Neural cell (in vitro differentiated cells): ENCODE measurements around the gene CTDP1. TPM values are rescaled to one million over a fixed set of nuclear protein-coding genes. Genes with fewer than 3 reads are reported as not detected.

Source experiments
- H2AFZ ChIP-seq: fragments of 200-600, 300-800 bp; sonication (generic), shearing (Covaris generic); 2 replicates; pipeline ENCODE4 v1.6.0; 2014; ENCODE audit warnings: low read depth, mild to moderate bottlenecking, antibody characterized with exemption, low read length, moderate library complexity
- H3F3A ChIP-seq: fragments of 200-600 bp; shearing (Covaris generic); 2 replicates; pipeline ENCODE4 v1.6.1; 2016; ENCODE audit warnings: mild to moderate bottlenecking, moderate library complexity, mixed read lengths, antibody characterized with exemption, low read length; ENCODE audit not compliant: insufficient read depth, poor library complexity, severe bottlenecking
- H3K27ac ChIP-seq: fragments of 200-600, 300-800 bp; sonication (generic), shearing (Covaris generic); 2 replicates; pipeline ENCODE4 v1.5.1; 2014; ENCODE audit warnings: mild to moderate bottlenecking, low read length, moderate library complexity
- H3K27me3 ChIP-seq: fragments of 300-800, 200-600 bp; sonication (generic), shearing (Covaris generic); 2 replicates; pipeline ENCODE4 v1.6.0; 2014; ENCODE audit warnings: mild to moderate bottlenecking, low read depth, low read length, moderate library complexity; ENCODE audit not compliant: insufficient read depth
- H3K36me3 ChIP-seq: fragments of 300-800, 200-600 bp; sonication (generic), shearing (Covaris generic); 2 replicates; pipeline ENCODE4 v1.5.1; 2014; ENCODE audit warnings: mild to moderate bottlenecking, antibody characterized with exemption, low read length, moderate library complexity; ENCODE audit not compliant: insufficient read depth
- H3K4me2 ChIP-seq: fragments of 300-800, 200-600 bp; sonication (generic), shearing (Covaris generic); 2 replicates; pipeline ENCODE4 v1.6.0; 2014; ENCODE audit warnings: mild to moderate bottlenecking, low read length
- H3K4me3 ChIP-seq: fragments of 300-800, 200-600 bp; sonication (generic), shearing (Covaris generic); 2 replicates; pipeline ENCODE4 v1.5.1; 2014; ENCODE audit warnings: mild to moderate bottlenecking, low read length, moderate library complexity
- H3K79me2 ChIP-seq: fragments of 200-600 bp; shearing (Covaris generic); replicated peaks from 2 replicates; pipeline ENCODE4 v1.6.0; 2014; ENCODE audit warnings: mild to moderate bottlenecking, low read length, moderate library complexity; ENCODE audit not compliant: insufficient read depth
- H3K9ac ChIP-seq: fragments of 300-800, 200-600 bp; sonication (generic), shearing (Covaris generic); 2 replicates; pipeline ENCODE4 v1.6.1; 2016; ENCODE audit warnings: mild to moderate bottlenecking, low read length, mixed read lengths
- H3K9me2 ChIP-seq: fragments of 200-600 bp; shearing (Covaris generic); 2 replicates; pipeline ENCODE4 v1.6.1; 2016; ENCODE audit warnings: mild to moderate bottlenecking, low read length, mixed read lengths; ENCODE audit not compliant: insufficient read depth
- H3K9me3 ChIP-seq: fragments of 200-600, 300-800 bp; sonication (generic), shearing (Covaris generic); 2 replicates; pipeline ENCODE4 v1.6.1; 2016; ENCODE audit warnings: mild to moderate bottlenecking, mixed run types, low read length, moderate library complexity, mixed read lengths
- H4K20me1 ChIP-seq: fragments of 200-600 bp; shearing (Covaris generic); 2 replicates; pipeline ENCODE4 v1.6.1; 2016; ENCODE audit warnings: mild to moderate bottlenecking, mixed run types; ENCODE audit not compliant: insufficient read depth
- CTCF ChIP-seq: fragments of 450-650 bp; IDR thresholded peaks from 2 replicates; pipeline ENCODE4 v1.5.1; 2014; ENCODE audit warnings: antibody characterized with exemption, mild to moderate bottlenecking, moderate library complexity; ENCODE audit not compliant: poor library complexity, severe bottlenecking
- EP300 ChIP-seq: fragments of 450-650 bp; conservative IDR thresholded peaks from 2 replicates; pipeline ENCODE4 v1.6.1; 2014; ENCODE audit warnings: antibody characterized with exemption, mild to moderate bottlenecking, moderate library complexity; ENCODE audit not compliant: poor library complexity, severe bottlenecking
- EZH2 ChIP-seq: fragments of 200-600, 300-800 bp; shearing (Covaris generic), sonication (generic); IDR thresholded peaks from 2 replicates; pipeline ENCODE4 v1.6.1; 2014; ENCODE audit warnings: antibody characterized with exemption, low read length, borderline replicate concordance, mild to moderate bottlenecking; ENCODE audit not compliant: insufficient read depth, poor library complexity, severe bottlenecking
- MXI1 ChIP-seq: fragments of 450-650 bp; conservative IDR thresholded peaks from 2 replicates; pipeline ENCODE4 v1.6.1; 2014; ENCODE audit warnings: antibody characterized with exemption, mild to moderate bottlenecking; ENCODE audit not compliant: poor library complexity, severe bottlenecking
- POLR2AphosphoS5 ChIP-seq: IDR thresholded peaks from 2 replicates; pipeline ENCODE4 v1.6.1; 2012
- RAD21 ChIP-seq: fragments of 450-650 bp; conservative IDR thresholded peaks from 2 replicates; pipeline ENCODE4 v1.6.1; 2014; ENCODE audit warnings: antibody characterized with exemption, mild to moderate bottlenecking, moderate library complexity
- SMC3 ChIP-seq: fragments of 450-650 bp; conservative IDR thresholded peaks from 2 replicates; pipeline ENCODE4 v1.6.1; 2014; ENCODE audit warnings: antibody characterized with exemption, mild to moderate bottlenecking, moderate library complexity; ENCODE audit not compliant: poor library complexity
- TAF1 ChIP-seq: IDR thresholded peaks from 2 replicates; pipeline ENCODE4 v1.6.1; 2012; ENCODE audit warnings: low read depth
- polyA plus RNA-seq: library from polyadenylated mRNA; depleted of rRNA; stranded (reverse); fragments of >200 nt; gene quantifications from 2 replicates; pipeline ENCODE4 v1.2.3, GENCODE V29; 2014
- TF ChIP-seq, protein P1 (sequence below): IDR thresholded peaks from 2 replicates; pipeline ENCODE4 v1.6.1; 2012; ENCODE audit warnings: borderline replicate concordance

CTDP1 gene
- polyA plus RNA-seq, 1 donor from 2014 or later = 22.3 TPM

- Histone ChIP-seq H3K9me2 (no peaks in the 10 kb centered on the region), H3K9me3 (no peaks in the 10 kb centered on the region), H2AFZ (no peak overlapping the region), H3F3A (no peaks in the 10 kb centered on the region), H3K79me2 (peaks cover 4% of the 10 kb centered on the region), H3K36me3 (no peaks in the 10 kb centered on the region), H3K4me2 (no peak overlapping the region), H4K20me1 (no peaks in the 10 kb centered on the region), H3K9ac (no peak overlapping the region), H3K27ac (no peak overlapping the region), H3K4me3 (no peak overlapping the region), H3K27me3 (no peaks in the 10 kb centered on the region)
- TF ChIP-seq CTCF (no peak), TAF1 (no peak), SMC3 (no peak), MXI1 (no peak), POLR2AphosphoS5 (no peak), RAD21 (no peak), EZH2 (no peak), EP300 (no peak)
- TF ChIP-seq, protein P1, sequence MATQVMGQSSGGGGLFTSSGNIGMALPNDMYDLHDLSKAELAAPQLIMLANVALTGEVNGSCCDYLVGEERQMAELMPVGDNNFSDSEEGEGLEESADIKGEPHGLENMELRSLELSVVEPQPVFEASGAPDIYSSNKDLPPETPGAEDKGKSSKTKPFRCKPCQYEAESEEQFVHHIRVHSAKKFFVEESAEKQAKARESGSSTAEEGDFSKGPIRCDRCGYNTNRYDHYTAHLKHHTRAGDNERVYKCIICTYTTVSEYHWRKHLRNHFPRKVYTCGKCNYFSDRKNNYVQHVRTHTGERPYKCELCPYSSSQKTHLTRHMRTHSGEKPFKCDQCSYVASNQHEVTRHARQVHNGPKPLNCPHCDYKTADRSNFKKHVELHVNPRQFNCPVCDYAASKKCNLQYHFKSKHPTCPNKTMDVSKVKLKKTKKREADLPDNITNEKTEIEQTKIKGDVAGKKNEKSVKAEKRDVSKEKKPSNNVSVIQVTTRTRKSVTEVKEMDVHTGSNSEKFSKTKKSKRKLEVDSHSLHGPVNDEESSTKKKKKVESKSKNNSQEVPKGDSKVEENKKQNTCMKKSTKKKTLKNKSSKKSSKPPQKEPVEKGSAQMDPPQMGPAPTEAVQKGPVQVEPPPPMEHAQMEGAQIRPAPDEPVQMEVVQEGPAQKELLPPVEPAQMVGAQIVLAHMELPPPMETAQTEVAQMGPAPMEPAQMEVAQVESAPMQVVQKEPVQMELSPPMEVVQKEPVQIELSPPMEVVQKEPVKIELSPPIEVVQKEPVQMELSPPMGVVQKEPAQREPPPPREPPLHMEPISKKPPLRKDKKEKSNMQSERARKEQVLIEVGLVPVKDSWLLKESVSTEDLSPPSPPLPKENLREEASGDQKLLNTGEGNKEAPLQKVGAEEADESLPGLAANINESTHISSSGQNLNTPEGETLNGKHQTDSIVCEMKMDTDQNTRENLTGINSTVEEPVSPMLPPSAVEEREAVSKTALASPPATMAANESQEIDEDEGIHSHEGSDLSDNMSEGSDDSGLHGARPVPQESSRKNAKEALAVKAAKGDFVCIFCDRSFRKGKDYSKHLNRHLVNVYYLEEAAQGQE = no peak
These were observed 15.3 kb downstream of the CTDP1 start for GRCh38 chr18:79694895-79695213.

DNA sequence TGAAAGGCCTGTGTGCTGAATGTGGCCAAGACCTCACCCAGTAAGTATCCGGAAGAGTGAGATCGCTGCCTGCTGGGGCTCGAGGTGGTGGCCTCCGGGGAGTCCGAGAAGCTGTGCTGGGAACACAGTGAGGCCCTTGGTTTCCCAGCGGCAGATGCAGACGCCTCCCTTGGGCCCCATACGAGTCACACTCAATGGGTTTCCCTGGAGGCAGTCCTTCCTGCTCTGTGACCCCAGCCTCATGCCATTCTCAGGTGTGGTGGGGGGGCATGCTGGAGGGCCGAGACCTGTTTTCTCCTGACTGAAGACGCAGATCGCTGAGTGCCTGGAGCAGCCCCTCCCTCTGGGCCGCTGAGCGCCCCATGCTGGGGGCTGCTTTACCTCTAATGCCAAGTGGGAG, 15.7 kb downstream of the CTDP1 start:
- TF ChIP-seq EZH2 (no peak), TAF1 (no peak), RAD21 (no peak), SMC3 (no peak), CTCF (no peak), MXI1 (no peak)
- TF ChIP-seq, protein P1 = no peak
- no peaks in the 10 kb centered on the region for H3K9me2 ChIP-seq
- no peak overlapping the region for H3K27ac ChIP-seq
- peaks cover 4% of the 10 kb centered on the region for H3K79me2 ChIP-seq
- H3F3A ChIP-seq = no peaks in the 10 kb centered on the region
- no peak overlapping the region for H3K4me3 ChIP-seq
- H4K20me1 ChIP-seq = no peaks in the 10 kb centered on the region
- H3K9me3 ChIP-seq = no peaks in the 10 kb centered on the region
- no peak overlapping the region for H2AFZ ChIP-seq
- no peak overlapping the region for H3K9ac ChIP-seq
- H3K27me3 ChIP-seq = no peaks in the 10 kb centered on the region
- H3K4me2 ChIP-seq = no peak overlapping the region
- no peaks in the 10 kb centered on the region for H3K36me3 ChIP-seq
